ENCODE data around the gene DLL1.

GRCh38 chr6:170243386-170243785 is 47.5 kb downstream of the DLL1 start:
- TF ChIP-seq, protein P1, sequence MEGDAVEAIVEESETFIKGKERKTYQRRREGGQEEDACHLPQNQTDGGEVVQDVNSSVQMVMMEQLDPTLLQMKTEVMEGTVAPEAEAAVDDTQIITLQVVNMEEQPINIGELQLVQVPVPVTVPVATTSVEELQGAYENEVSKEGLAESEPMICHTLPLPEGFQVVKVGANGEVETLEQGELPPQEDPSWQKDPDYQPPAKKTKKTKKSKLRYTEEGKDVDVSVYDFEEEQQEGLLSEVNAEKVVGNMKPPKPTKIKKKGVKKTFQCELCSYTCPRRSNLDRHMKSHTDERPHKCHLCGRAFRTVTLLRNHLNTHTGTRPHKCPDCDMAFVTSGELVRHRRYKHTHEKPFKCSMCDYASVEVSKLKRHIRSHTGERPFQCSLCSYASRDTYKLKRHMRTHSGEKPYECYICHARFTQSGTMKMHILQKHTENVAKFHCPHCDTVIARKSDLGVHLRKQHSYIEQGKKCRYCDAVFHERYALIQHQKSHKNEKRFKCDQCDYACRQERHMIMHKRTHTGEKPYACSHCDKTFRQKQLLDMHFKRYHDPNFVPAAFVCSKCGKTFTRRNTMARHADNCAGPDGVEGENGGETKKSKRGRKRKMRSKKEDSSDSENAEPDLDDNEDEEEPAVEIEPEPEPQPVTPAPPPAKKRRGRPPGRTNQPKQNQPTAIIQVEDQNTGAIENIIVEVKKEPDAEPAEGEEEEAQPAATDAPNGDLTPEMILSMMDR (IDR thresholded peaks at IDR 0.05) = no peak
- TF ChIP-seq POLR2A (IDR thresholded peaks at IDR 0.05) (no peak), POLR2AphosphoS5 (IDR thresholded peaks at IDR 0.05) (no peak), EP300 (IDR thresholded peaks at IDR 0.05) (no peak)

Data from sigmoid colon (tissue), 4 donors.